GM12872 (cell line): ENCODE measurements around the gene COA7.

Source experiments
- TF ChIP-seq, protein P1 (sequence below): IDR thresholded peaks from 3 replicates; pipeline ENCODE4 v1.5.1; 2011; ENCODE audit warnings: low read depth, mild to moderate bottlenecking, low read length, moderate library complexity; ENCODE audit not compliant: insufficient read depth

Gene COA7

DNA sequence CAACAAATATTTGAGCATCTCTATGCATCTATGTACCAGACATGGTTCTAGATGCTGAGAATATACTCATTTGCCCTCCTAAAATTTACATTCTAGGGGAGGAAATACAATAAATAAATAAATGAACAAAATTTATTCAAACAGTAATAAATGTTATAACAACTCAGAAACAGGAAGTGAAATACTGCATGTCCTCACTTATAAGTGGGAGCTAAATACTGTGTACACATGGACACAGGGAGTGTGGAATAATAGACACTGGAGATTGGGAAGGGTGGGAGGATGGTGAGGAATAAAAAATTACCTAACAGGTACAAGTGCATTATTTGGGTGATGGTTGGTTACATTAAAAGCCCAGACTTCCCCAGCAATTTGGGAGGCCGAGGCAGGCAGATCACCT, 4.3 kb downstream of the COA7 start:
- TF ChIP-seq, protein P1, sequence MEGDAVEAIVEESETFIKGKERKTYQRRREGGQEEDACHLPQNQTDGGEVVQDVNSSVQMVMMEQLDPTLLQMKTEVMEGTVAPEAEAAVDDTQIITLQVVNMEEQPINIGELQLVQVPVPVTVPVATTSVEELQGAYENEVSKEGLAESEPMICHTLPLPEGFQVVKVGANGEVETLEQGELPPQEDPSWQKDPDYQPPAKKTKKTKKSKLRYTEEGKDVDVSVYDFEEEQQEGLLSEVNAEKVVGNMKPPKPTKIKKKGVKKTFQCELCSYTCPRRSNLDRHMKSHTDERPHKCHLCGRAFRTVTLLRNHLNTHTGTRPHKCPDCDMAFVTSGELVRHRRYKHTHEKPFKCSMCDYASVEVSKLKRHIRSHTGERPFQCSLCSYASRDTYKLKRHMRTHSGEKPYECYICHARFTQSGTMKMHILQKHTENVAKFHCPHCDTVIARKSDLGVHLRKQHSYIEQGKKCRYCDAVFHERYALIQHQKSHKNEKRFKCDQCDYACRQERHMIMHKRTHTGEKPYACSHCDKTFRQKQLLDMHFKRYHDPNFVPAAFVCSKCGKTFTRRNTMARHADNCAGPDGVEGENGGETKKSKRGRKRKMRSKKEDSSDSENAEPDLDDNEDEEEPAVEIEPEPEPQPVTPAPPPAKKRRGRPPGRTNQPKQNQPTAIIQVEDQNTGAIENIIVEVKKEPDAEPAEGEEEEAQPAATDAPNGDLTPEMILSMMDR: no peak

DNA sequence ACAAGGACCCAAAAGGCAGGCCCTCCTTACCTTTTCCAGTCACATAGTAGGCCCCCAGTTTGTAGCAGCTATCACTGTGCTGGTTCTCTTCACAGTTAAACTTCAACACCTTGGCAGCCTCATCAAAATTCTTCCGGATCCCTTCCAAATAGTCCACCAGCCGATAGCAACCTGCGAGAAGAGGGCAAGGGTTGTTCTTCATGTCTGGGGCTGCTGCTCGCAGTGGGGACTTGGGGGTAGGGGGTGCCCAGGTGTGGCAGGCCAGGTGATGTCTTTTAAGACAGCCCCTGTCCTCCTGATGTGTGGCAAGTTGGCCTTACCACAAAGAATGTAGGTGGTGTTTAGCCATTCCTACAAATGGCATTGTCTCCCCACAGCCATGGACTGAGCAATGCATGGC, 5.5 kb downstream of the COA7 start:
- TF ChIP-seq, protein P1: no peak

- TF ChIP-seq, protein P1: no peak
These were observed 6.3 kb downstream of the COA7 start for GRCh38 chr1:52691821-52692220.

DNA sequence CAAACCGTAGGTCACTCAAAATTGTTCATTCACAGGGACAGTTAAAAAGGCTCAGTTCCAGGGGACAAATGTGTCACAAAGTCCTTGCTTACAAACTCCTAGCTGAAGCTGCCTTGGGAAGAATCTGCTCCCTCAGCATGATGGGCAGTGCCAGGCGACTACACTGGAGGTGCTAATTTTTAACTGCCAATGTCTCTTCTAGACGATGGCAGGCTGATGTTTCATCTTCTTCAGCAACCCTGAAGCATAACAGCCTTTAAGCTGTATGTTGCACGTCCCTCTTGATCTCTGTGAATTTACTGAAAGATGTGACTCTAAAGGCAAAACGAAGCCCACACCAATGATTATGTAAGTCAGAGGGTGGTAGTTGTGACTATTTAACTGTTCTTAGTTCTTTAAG, 11.3 kb downstream of the COA7 start:
- TF ChIP-seq, protein P1: no peak

DNA sequence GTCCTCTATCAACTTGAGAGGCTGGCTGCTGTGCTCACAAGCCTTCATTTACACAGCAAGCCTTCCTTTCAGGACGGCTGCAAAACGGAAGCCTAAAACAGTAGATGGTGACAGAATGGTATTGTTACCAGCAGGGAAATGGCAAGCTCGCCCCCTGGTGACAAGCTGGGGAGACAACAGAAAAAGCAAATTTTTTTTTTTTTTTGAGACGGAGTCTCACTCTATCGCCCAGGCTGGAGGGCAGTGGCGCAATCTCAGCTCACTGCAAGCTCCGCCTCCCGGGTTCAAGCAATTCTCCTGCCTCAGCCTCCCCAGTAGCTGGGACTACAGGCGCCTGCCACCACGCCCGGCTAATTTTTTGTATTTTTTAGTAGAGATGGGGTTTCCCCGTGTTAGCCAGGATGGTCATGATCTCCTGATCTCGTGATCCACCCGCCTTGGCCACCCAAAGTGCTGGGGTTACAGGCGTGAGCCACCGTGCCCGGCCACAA, 11.8 kb downstream of the COA7 start:
- TF ChIP-seq, protein P1: peak; percentile 76

- TF ChIP-seq, protein P1: no peak
These were observed 13.6 kb downstream of the COA7 start for GRCh38 chr1:52684545-52684944.

GRCh38 chr1:52683367-52683940, 14.7 kb downstream of the COA7 start:
- TF ChIP-seq, protein P1: no peak
